GM21423 (cell line): Measurements from ENCODE around the gene SRSF3.
"Not testable (repeated sequence)": the region's sequence is repeated elsewhere in the genome, so short reads cannot be mapped to it uniquely, and the experiment has no call there.

Experiments
- ATAC-seq: cut with Tn5 transposase; IDR thresholded peaks from one replicate; pipeline ENCODE4 v1.9.1; 2021; ENCODE audit warnings: mild to moderate bottlenecking, moderate library complexity; ENCODE audit not compliant: unreplicated experiment

Gene SRSF3

DNA sequence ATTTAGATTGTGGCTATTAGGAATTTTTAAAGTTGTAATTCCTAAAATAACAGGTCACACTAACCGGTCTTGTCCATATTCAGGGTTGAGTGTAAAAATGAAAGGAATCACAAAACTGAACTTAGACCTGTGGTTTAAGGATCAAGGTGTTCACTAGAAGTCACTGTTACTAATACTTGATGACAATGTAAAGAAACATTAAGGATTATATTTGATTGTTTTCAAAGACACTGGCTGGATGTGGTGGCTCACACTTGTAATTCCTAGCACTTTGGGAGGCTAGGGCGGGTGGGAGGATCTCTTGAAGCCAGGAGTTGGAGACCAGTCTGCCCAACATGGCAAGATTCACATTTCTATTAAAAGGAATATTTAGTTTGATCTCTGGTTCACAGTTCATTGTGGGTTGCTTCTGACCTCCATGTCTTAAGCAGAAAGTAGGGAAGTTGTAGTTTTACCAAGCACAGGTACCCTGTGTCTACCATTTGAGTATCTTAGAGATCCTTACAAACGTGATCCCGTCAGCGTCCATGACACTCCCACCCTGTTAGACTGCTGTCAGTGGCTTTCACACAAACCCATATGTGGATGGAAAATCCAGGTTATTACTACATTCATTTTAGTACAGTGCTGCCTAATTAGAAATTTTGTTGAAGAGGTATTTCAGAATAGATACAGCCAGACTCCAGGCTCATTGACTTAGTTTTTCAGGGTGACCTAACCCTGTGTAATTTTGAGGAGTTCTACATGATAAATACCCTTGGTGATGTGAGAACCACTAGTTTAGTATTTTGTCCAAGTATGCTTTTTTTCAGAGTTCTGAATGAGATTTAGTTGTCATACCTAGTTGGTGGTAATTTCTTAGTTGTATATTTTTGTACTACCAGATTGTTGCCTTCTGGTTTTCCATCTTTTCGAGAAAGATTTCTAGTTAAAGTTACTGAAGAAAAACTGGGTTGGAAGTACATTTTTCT, 10.2 kb downstream of the SRSF3 start:
- ATAC-seq: no peak

DNA sequence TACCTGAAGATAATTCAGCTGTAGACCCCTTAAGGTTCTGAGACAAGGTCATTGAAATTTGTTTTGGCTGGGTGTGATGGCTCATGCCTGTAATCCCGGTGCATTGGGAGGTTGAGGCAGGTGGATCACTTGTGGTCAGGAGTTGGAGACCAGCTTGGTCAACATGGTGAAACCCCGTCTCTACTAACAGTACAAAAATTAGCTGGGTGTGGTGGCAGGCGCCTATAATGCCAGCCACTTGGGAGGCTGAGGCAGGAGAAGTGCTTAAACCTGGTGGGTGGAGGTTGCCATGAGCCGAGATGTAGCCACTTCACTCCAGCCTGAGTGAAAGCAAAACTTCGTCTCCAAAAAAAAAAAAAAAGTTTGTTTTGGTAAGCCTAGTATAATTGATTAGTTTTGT, 11.0 kb downstream of the SRSF3 start:
- ATAC-seq: no peak

DNA sequence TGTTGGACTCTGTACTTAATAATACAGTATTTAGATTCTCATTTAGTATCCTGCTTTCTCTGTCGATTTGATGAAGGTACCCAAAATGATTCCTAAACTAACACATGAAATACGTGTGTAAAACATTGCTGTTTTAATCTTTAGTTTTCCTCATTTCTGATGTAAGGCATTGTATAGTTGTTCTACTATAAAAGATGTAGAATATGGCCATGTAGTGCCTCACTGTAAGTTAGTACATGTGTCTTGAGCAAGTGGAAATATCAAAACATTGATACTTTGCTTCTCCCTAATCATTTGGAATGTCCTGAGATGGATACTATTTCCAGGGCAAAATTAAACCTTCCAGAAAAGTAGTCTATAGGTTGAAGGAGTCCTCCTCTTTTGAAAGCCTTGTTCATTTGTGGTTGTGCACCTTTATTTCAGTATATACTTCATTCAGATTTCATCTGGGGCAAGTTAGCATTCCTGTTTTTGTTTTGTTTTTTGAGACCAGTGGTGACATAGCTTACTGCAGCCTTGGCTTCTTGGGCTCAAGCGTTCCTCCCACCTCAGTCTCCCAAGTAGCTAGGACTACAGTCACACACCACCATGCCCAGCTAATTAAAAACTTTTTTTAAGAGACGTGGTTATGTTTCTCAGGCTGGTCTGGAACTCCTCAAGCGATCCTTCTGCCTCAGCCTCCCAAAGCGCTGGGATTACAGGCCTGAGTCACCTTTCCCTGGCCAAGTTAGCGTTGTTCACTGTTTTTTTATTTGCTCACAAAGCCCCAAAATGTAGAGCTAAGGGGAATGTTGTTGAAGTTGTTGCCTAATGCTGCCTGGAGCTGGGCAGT, 11.6 kb downstream of the SRSF3 start:
- no peak for ATAC-seq

DNA sequence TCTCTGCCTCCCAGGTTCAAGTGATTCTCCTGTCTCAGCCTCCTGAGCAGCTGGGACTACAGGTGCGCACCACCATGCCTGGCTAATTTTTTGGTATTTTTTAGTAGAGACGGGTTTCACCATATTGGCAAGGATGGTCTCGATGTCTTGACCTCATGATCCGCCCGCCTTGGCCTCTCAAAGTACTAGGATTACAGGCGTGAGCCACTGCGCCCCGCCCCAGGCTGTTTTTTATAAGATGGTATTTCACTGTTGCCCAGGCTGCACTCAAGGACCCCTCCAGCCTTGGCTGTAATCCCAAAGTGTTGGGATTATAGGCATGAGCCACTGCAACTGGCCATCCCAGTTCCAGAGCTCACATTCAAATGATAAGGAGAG, 13.1 kb downstream of the SRSF3 start:
- ATAC-seq: not testable (repeated sequence)

DNA sequence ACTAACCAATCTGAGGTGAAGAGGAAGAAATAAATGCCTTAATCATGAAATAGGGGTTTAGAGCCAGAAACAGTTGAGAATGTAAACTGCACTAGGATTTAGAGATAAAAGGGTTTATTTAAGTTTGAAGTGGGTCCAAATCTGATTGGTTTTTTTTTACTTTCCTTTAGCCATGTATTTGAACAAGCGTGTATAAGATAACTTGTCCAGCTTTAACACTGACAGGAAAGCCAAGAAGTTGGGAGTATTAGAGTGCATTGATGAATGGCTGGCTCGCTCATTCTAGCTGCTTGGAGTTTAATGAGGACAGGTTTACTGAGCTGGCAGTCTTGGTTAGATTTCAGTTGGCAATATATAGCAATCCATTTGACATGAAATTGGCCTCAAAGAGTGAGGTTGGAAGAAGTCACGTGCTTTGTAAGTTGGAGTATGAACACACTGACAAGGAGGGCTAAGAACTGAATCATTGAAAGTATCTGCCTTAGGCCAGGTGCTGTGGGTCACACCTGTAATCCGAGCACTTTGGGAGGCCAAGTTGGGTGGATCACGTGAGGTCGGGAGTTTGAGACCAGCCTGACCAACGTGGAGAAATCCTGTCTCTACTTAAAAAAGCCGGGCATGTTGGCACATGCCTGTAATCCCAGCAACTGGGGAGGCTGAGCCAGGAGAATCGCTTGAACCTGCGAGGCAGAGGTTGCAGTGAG, 13.7 kb downstream of the SRSF3 start:
- no peak for ATAC-seq

DNA sequence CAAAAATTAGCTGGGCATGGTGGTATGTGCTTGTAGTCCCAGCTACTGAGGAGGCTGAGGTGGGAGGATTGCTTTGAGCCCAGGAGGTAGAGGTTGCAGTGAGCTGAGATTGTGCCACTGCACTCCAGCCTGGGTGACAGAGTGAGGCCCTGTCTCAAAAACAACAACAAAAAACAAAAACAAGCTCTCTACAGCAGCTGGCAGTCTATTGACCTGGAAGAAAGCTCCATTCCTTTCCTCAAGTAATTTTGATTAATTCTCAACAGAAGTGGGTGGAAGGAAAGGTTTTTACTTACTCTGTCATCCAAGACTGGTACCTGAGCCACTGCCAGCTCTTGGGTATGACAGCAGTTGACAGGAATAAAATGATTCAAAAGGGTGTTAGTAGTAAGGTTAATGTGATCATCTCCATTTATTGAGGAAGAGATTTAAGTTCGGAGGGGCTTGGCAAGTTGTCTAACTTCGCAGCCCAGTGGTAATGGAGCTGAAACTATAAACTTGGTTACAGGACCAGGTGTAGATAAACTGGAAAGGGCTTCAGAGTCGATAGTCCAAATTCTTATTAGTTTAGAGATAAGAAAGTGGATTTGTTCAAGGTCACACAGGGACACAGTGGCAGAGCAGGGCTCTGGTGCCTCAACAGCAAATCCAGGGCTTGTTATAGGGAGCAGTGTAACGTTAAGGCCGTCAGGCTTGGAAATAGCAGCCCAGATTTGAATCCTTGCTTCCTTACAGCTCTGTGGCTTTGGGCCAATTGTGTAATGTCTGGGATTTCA, 14.8 kb downstream of the SRSF3 start:
- ATAC-seq: no peak

DNA sequence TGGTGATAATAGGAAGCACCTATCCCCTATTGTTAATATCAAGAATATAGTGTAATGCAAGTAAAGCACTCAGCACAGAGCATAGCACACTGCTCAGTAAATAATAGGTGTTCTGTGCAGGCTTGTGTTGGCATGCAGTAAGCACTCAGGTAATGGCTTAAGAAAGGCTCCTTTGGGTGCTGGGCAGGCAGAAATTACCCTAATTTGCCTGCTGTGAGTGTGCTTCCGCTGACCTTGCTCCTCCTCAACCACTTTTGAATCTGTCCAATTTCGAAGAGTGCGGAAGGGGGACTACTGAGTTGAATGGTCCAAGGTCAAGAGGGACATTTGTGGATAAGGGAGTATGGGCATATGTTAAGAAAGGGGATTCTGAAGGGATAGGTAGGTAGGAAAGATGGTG, 15.4 kb downstream of the SRSF3 start:
- ATAC-seq: no peak

DNA sequence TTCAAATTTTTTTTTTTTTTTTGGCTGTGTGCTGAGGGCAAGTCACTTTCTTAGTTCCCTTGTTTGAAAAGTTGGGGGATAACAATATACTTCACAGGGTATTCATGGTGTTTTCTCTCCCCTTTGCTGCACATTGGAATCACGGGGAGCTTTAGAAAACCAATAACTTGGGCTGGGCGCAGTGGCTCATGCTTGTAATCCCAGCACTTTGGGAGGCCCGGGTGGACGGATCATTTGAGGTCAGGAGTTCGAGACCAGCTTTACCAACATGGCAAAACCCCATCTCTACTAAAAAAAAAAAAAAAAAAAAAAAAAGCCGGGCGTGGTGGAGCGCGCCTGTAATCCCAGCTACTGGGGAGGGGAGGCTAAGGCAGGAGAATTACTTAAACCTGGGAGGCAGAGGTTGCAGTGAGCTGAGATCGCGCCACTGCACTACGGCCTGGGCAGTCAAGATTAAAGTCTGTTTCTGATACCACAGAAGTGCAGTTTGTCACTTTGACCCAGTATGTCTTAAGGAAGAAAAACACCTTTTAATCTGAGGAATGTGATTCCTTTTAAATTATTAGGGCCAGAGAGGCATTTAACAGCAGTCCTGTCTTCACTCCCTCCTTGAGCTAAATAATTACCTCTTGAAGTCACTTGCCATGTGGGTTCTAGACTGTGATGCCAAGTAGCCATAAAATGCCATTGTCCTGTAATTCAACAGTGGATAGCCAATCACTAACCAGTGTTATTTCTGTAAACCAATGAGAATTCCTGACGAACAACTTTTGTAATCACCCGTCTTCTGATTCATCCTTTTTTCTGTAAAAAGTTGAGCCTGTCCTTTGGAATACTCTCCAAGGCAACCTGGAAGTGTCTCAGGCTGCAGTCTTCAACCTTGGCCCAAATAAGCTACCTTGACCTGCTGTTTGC, 16.1 kb downstream of the SRSF3 start:
- no peak for ATAC-seq

DNA sequence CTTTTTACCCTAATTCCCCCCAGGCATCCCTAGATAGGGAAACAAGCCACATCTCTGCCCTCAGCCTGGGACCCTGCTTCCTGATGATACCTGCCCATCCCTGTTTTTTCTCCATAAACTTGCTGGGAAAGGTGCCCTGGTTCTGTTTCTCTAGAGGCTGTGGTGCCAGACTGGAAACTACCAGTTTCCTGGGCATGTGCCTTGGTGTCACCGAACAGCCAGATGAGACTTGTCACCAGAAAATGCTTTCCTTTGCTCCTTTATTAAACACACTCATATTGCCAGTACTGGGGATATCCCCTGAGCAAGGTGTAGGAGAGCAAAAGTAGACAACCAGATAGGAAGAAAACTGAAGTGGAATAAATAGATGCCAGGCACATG, 16.8 kb downstream of the SRSF3 start:
- ATAC-seq: no peak

DNA sequence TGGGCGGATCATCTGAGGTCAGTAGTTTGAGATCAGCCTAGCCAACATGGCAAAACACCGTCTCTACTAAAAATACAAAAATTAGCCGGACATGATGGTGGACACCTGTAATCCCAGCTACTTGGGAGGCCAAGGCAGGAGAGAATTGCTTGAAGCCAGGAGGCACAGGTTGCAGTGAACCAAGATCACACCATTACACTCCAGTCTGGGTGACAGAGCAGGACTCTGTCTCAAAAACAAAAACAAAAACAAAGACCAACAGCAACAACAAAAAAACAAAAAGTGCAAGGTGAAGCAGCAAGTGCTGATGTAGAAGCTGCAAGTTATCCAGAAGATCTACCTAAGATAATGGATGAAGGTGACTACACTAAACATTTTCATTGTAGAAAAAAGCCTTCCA, 17.5 kb downstream of the SRSF3 start:
- ATAC-seq: not testable (repeated sequence)

DNA sequence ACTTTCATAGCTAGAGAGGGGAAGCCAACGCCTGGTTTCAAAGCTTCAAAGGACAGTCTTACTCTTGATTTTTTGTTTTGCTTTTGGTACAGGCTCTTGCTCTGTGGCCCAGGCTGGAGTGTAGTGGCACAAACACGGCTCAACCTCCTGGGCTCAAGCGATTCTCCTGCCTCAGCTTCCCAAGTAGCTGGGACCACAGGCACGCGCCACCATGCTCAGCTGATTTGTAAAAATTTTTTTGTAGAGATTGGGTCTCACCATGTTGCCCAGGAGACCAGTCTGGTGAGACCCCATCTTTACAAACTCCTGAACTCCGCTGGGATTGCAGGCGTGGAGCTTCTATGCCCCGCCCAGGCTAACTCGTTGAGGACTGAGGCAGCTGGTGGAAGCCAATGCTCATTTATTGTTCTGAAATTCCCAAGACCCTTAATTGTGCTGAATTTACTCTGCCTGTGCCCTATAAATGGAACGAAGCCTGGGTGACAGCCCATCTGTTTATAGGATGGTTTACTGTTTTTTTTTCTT, 18.0 kb downstream of the SRSF3 start:
- no peak for ATAC-seq

DNA sequence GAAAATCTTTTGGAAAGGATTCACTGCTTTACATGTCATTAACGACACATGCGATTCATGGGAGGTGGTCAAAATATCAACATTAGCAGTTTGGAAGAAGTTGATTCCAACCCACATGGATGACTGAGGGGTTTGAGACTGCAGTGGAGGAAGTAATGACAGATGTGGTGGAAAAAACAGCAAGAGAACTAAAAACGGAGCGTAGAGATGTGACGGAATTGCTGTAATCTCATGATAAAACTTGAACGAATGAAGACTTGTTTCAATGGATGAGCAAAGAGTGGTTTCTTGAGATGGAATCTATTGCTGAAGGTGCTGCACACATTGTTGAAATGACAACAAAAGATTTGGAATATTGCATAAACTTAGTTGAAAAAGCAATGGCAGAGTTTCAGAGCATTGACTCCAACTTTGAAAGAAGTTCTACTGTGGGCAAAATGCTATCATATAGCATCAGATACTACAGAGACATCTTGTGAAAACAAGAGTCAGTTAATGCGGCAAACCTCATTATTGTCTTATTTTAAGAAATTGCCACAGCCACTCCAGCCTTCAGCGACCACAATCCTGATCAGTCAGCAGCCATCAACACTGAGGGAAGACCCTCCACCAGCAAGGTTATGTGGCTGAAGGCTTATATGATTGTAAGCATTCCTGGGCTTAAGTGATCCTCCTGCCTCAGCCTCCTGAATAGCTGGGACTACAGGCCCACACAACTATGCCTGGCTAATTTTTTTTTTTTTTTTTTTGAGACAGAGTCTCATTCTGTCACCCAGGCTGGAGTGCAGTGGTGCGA, 19.2 kb downstream of the SRSF3 start:
- no peak for ATAC-seq

DNA sequence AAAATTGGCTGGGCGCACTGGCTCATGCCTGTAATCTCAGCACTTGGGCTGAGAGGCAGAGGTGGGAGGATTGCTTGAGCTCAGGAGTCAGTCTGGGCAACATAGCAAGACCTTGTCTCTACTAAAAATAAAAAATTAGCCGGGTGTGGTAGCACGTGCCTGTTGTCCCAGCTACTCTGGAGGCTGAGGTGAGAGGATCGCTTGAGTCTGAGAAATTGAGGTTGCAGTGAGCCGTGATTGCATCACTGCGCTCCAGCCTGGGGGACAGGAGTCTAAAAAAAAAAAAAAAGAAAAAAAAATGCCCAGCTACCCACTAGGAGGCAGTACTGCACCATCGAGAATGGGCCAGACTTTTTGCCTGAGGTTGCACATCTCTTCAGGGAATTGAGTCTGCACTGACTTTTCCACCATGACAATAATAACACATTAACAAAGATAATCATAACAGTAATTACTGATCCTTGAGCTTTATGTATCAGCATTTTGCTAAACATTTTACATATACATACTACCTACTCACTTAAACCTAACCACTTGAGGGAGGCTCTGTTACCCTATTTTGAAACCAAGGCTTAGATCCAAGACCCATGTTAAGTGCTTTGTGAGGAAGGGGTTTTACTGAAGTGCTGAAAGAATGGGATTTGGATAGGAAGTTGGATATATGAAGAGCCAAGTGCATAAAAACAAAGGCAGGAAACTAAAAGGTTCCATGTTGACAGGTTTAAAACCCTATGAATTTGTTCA, 21.0 kb downstream of the SRSF3 start:
- ATAC-seq: no peak

DNA sequence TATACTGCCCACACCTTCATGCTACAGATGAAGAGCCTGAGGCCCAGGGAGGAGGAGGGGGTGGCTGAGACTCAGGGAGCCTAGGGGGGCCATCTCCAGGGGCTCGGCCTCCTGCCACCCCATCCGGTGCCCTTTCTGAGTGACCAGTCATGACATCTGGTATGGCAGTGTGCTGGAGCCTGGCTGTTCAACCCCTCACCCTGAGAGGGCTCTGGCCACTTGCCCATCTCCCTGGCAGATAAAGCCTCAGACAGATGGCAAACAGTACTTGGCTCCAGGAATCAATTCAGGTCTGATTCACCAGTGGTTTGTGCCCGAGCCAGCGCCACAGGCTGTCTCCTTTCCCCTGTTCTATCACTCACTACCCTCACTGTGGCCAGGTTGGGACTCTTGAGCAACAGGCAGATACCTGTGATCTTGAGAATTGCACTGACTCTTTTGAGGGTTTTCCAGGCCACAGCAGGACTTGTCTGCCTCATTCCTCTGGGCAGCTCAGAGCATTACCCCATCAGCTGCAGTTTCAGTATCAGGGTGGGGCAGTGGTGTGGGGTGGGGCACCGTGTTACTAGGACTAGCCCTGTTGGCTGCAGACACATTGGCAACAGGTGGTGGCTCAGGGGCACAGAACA, 22.8 kb downstream of the SRSF3 start:
- no peak for ATAC-seq

DNA sequence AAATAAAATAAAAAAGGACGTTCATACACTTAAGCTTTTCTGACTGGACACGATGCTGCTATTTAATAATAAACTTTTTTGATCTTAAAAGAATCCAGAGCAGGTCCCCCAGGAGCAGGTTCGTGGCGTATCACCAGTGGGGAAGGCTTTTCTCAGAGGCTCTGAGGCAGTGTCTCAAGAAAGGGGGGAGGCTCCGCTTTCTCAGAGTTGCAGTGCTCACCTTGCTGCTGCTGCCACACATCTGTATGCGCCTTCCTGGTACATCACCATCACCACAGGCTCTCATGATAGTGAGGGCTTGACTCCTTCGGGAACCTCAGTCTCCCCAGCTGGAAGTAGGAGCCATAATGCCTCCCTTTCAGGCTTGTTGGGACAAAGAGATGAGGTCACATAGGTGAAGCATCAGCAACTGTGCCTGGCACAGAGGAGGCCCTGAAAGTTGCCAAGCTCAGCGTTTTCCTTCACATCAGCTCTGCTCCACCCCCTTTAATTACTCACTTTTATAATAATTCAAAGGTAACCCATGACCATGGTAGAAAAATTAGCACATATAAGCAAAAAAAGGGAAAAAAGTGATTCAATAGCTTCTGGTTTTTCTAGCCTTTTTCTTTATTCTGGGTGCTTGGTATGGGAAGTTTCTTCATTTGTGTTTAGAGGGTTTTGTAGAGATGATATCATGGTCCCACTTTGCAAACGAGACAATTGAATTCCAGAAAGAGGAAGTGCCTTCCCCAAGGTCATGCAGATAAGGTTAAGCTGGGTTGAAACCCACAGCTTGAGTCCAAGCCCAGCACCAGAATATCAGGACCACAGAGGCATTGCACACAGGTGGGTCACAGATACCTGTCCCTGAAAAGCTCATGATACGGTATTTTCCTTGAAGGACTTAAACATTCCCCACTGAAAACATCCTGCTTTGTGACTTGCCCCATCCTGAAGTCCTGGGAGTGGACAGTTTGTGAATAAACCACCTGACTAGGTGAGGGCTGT, 24.5 kb downstream of the SRSF3 start:
- no peak for ATAC-seq

DNA sequence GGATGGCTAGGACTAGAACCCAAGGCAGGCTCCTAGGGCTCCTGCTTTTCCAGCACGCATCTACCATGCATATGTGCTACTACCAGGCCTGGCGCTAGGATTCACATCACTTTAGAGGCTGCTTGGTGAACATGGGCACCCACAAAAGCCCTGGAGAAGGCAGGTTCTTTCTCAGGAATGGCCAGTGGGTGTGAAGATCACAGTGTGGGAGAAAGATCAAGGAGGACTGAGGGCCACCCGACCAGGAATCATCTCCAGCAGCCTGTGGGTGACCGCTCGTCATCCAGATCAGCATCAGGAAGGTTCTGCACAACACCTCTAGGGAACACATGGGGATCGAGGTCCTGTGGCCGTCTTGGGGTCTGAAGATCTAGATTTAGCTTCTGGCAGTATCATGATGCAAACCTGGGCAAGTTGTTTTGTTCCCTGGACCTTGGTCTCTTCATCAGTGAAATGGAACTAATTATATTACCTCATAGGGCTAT, 27.3 kb downstream of the SRSF3 start:
- no peak for ATAC-seq
